A673 (cell line): ENCODE measurements around the gene RAD23B.

Experiments used
- EZH2 ChIP-seq: fragments of 200-600 bp; sonication (generic); IDR thresholded peaks from 2 replicates; pipeline ENCODE4 v1.6.1; 2017; ENCODE audit warnings: borderline replicate concordance, low read depth, mild to moderate bottlenecking, mixed read lengths, antibody characterized with exemption, low read length; ENCODE audit not compliant: poor library complexity, severe bottlenecking
- TF ChIP-seq, protein P1 (sequence below): fragments of 300-800, 200-600 bp; sonication (generic); conservative IDR thresholded peaks from 2 replicates; pipeline ENCODE4 v1.5.1; 2017; ENCODE audit warnings: low read depth, mild to moderate bottlenecking, antibody characterized with exemption, low read length, moderate library complexity, mixed read lengths

GRCh38 chr9:107378006-107378405, 94.9 kb downstream of the RAD23B start:
- TF ChIP-seq, protein P1, sequence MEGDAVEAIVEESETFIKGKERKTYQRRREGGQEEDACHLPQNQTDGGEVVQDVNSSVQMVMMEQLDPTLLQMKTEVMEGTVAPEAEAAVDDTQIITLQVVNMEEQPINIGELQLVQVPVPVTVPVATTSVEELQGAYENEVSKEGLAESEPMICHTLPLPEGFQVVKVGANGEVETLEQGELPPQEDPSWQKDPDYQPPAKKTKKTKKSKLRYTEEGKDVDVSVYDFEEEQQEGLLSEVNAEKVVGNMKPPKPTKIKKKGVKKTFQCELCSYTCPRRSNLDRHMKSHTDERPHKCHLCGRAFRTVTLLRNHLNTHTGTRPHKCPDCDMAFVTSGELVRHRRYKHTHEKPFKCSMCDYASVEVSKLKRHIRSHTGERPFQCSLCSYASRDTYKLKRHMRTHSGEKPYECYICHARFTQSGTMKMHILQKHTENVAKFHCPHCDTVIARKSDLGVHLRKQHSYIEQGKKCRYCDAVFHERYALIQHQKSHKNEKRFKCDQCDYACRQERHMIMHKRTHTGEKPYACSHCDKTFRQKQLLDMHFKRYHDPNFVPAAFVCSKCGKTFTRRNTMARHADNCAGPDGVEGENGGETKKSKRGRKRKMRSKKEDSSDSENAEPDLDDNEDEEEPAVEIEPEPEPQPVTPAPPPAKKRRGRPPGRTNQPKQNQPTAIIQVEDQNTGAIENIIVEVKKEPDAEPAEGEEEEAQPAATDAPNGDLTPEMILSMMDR: no peak
- no peak for TF ChIP-seq EZH2
